H9 (cell line): Measurements from ENCODE around the gene BLVRB. TPM values are rescaled to one million over a fixed set of nuclear protein-coding genes. Genes with fewer than 3 reads are reported as not detected.

Experiments used
- DNase-seq: peaks from one replicate; pipeline ENCODE4 v3.0.0-alpha.2; 2017
- H2AFZ ChIP-seq: one replicate; pipeline ENCODE4 v1.6.1; 2013; ENCODE audit warnings: mild to moderate bottlenecking, low read length, control low read depth, moderate library complexity
- H2AK5ac ChIP-seq: 2 replicates; pipeline ENCODE4 v1.6.1; 2013; ENCODE audit warnings: low read length, control low read depth, mixed read lengths; ENCODE audit not compliant: insufficient read length
- H2BK120ac ChIP-seq: one replicate; pipeline ENCODE4 v1.6.1; 2013; ENCODE audit warnings: low read depth, mild to moderate bottlenecking, low read length, control low read depth, inconsistent platforms; ENCODE audit not compliant: poor library complexity, severe bottlenecking
- H2BK12ac ChIP-seq: 2 replicates; pipeline ENCODE4 v1.6.1; 2013; ENCODE audit warnings: low read length, control low read depth, mixed read lengths, low read depth; ENCODE audit not compliant: insufficient read length
- H2BK15ac ChIP-seq: 2 replicates; pipeline ENCODE4 v1.6.1; 2013; ENCODE audit warnings: low read depth, low read length, control low read depth
- H2BK20ac ChIP-seq: one replicate; pipeline ENCODE4 v1.6.1; 2013; ENCODE audit warnings: low read depth, mild to moderate bottlenecking, low read length, control low read depth, inconsistent platforms; ENCODE audit not compliant: poor library complexity, severe bottlenecking
- H2BK5ac ChIP-seq: 2 replicates; pipeline ENCODE4 v1.6.1; 2013; ENCODE audit warnings: low read length, control low read depth, mixed read lengths; ENCODE audit not compliant: insufficient read length
- H3K14ac ChIP-seq: 2 replicates; pipeline ENCODE4 v1.6.1; 2013; ENCODE audit warnings: low read length, control low read depth; ENCODE audit not compliant: insufficient read depth
- H3K18ac ChIP-seq: 2 replicates; pipeline ENCODE4 v1.6.1; 2013; ENCODE audit warnings: low read depth, mild to moderate bottlenecking, mixed read lengths, low read length, control low read depth; ENCODE audit not compliant: insufficient read length
- H3K23ac ChIP-seq: 2 replicates; pipeline ENCODE4 v1.6.1; 2013; ENCODE audit warnings: low read length, control low read depth, mixed read lengths, low read depth; ENCODE audit not compliant: insufficient read length
- H3K23me2 ChIP-seq: 2 replicates; pipeline ENCODE4 v1.6.1; 2013; ENCODE audit warnings: low read depth, mild to moderate bottlenecking, mixed read lengths, low read length, control low read depth; ENCODE audit not compliant: insufficient read length, poor library complexity, severe bottlenecking
- H3K27ac ChIP-seq: 2 replicates; pipeline ENCODE4 v1.5.1; 2013; ENCODE audit warnings: low read length, control low read depth, mixed read lengths, low read depth; ENCODE audit not compliant: insufficient read length
- H3K27me3 ChIP-seq: 2 replicates; pipeline ENCODE4 v1.6.1; 2013; ENCODE audit warnings: low read length, control low read depth, inconsistent platforms; ENCODE audit not compliant: insufficient read depth
- H3K4ac ChIP-seq: 2 replicates; pipeline ENCODE4 v1.6.1; 2013; ENCODE audit warnings: low read depth, mild to moderate bottlenecking, control low read depth, inconsistent platforms, low read length, moderate library complexity
- H3K4me1 ChIP-seq: 2 replicates; pipeline ENCODE4 v1.6.1; 2013; ENCODE audit warnings: low read length, control low read depth, inconsistent platforms; ENCODE audit not compliant: insufficient read depth
- H3K4me2 ChIP-seq: 2 replicates; pipeline ENCODE4 v1.6.1; 2013; ENCODE audit warnings: low read length, control low read depth, mixed read lengths; ENCODE audit not compliant: insufficient read length, insufficient read depth
- H3K56ac ChIP-seq: 2 replicates; pipeline ENCODE4 v1.6.1; 2013; ENCODE audit warnings: low read depth, mild to moderate bottlenecking, mixed read lengths, low read length, control low read depth; ENCODE audit not compliant: insufficient read length
- H3K79me1 ChIP-seq: 2 replicates; pipeline ENCODE4 v1.6.1; 2013; ENCODE audit warnings: low read depth, mild to moderate bottlenecking, moderate library complexity, low read length, control low read depth, inconsistent platforms; ENCODE audit not compliant: insufficient read depth, poor library complexity, severe bottlenecking
- H3K79me2 ChIP-seq: 2 replicates; pipeline ENCODE4 v1.6.1; 2013; ENCODE audit warnings: low read length, control low read depth, inconsistent platforms; ENCODE audit not compliant: insufficient read depth
- H3K9ac ChIP-seq: 2 replicates; pipeline ENCODE4 v1.6.1; 2013; ENCODE audit warnings: low read length, control low read depth, mixed read lengths; ENCODE audit not compliant: insufficient read length; ENCODE audit errors: extremely low read depth
- H3K9me3 ChIP-seq: one replicate; pipeline ENCODE4 v1.6.1; 2013; ENCODE audit warnings: low read depth, low read length, inconsistent platforms; ENCODE audit not compliant: control insufficient read depth
- H3T11ph ChIP-seq: one replicate; pipeline ENCODE4 v1.6.1; 2013; ENCODE audit warnings: mild to moderate bottlenecking, low read length, control low read depth, inconsistent platforms
- H4K20me1 ChIP-seq: one replicate; pipeline ENCODE4 v1.6.1; 2013; ENCODE audit not compliant: control insufficient read depth, insufficient read length, insufficient read depth
- H4K5ac ChIP-seq: 2 replicates; pipeline ENCODE4 v1.6.1; 2013; ENCODE audit warnings: low read depth, mild to moderate bottlenecking, mixed read lengths, low read length, control low read depth; ENCODE audit not compliant: insufficient read length
- H4K8ac ChIP-seq: replicated peaks from 2 replicates; pipeline ENCODE4 v1.6.1; 2013; ENCODE audit warnings: low read length, control low read depth, mixed read lengths, low read depth; ENCODE audit not compliant: insufficient read length
- H4K91ac ChIP-seq: 2 replicates; pipeline ENCODE4 v1.6.1; 2013; ENCODE audit warnings: low read depth, mild to moderate bottlenecking, moderate library complexity, mixed read lengths, low read length, control low read depth; ENCODE audit not compliant: insufficient read length
- H3K27ac Mint-ChIP-seq, 3 experiments: 2 replicates in 2 of 3; 3 replicates in 1 of 3; pipeline ENCODE4 v1.8.0; 2020 to 2021; ENCODE audit warnings: mixed read lengths in 3 of 3, mild to moderate bottlenecking in 1 of 3, moderate library complexity in 1 of 3
- H3K27me3 Mint-ChIP-seq: 2 replicates; pipeline ENCODE4 v1.8.0; 2021; ENCODE audit warnings: low read depth, mild to moderate bottlenecking, moderate library complexity, mixed read lengths
- H3K36me3 Mint-ChIP-seq, 3 experiments: 2 replicates in 2 of 3; 3 replicates in 1 of 3; pipeline ENCODE4 v1.8.0; 2020 to 2021; ENCODE audit warnings: low read depth in 3 of 3, mixed read lengths in 3 of 3; ENCODE audit not compliant: insufficient read depth in 1 of 3
- H3K4me1 Mint-ChIP-seq, 2 experiments: 2 replicates each; pipeline ENCODE4 v1.8.0; 2020; ENCODE audit warnings: mixed read lengths in 2 of 2
- H3K4me3 Mint-ChIP-seq, 2 experiments: 2 replicates in 1 of 2; 3 replicates in 1 of 2; pipeline ENCODE4 v1.8.0; 2020 to 2021; ENCODE audit warnings: mild to moderate bottlenecking in 2 of 2, mixed read lengths in 2 of 2, moderate library complexity in 1 of 2
- H3K9me3 Mint-ChIP-seq, 2 experiments: 2 replicates in 1 of 2; 3 replicates in 1 of 2; pipeline ENCODE4 v1.8.0; 2020; ENCODE audit warnings: mild to moderate bottlenecking in 2 of 2, mixed read lengths in 2 of 2, moderate library complexity in 1 of 2
- CTCF ChIP-seq: fragments of 200-600 bp; sonication (generic); conservative IDR thresholded peaks from 3 replicates; pipeline ENCODE4 v1.8.0; 2021; ENCODE audit warnings: antibody characterized with exemption, mild to moderate bottlenecking
- WGBS: extraction: QIAGEN DNeasy Blood & Tissue Kit; methylation state at CpG from one replicate; pipeline ENCODE4 v1.1.7; 2013; ENCODE audit warnings: missing lambda C conversion rate, low lambda C conversion rate, mixed read lengths; ENCODE audit not compliant: insufficient read length; ENCODE audit errors: extremely low coverage; 5-methylcytosine and 5-hydroxymethylcytosine counted together
- total RNA-seq: library from RNA; stranded (reverse); gene quantifications from 2 replicates; pipeline ENCODE4 v1.2.1, GENCODE V29; 2021

The BLVRB gene
- total RNA-seq, 1 experiment from 2014 or later = 27.9 TPM

- Histone ChIP-seq H2BK120ac (no peak overlapping the region), H3K4me2 (no peak overlapping the region), H4K8ac (no peak overlapping the region), H3K18ac (no peak overlapping the region), H3K27ac (no peak overlapping the region), H3T11ph (no peak overlapping the region), H2BK5ac (no peak overlapping the region), H2BK15ac (no peak overlapping the region), H4K5ac (no peak overlapping the region), H4K20me1 (no peaks in the 10 kb centered on the region), H2AK5ac (no peak overlapping the region), H3K9me3 (no peaks in the 10 kb centered on the region), H3K14ac (no peak overlapping the region), H3K56ac (no peak overlapping the region), H3K79me2 (no peaks in the 10 kb centered on the region), H2AFZ (no peak overlapping the region), H3K23ac (no peak overlapping the region), H3K79me1 (no peaks in the 10 kb centered on the region), H2BK12ac (no peak overlapping the region), H3K23me2 (no peaks in the 10 kb centered on the region), H2BK20ac (no peak overlapping the region), H3K4ac (no peak overlapping the region), H3K9ac (no peak overlapping the region), H3K27me3 (no peaks in the 10 kb centered on the region), H3K4me1 (0 out of 2 replicates have a peak, but pooled peaks cover 3% of the 10 kb centered on the region), H4K91ac (no peak overlapping the region)
- peak; percentile 72 for DNase-seq
- Mint-ChIP-seq H3K9me3 (no peaks in the 10 kb centered on the region; a peak in 1 of 5 replicates), H3K4me3 (peak overlapping the region in 1 of 2 experiments; percentile 15; a peak in 2 of 5 replicates), H3K36me3 (no peaks in the 10 kb centered on the region), H3K27ac (peak overlapping the region in 1 of 3 experiments; percentile 50; a peak in 1 of 7 replicates), H3K4me1 (peaks cover 4 to 7% of the 10 kb centered on the region in 2 experiments; a peak in 2 of 4 replicates), H3K27me3 (peaks cover 59% of the 10 kb centered on the region)
- WGBS = no CpG with 5 or more reads among the region's 6 CpGs
- peak; percentile 57 for TF ChIP-seq CTCF
These were observed 37.2 kb upstream of the BLVRB start for GRCh38 chr19:40502647-40503319.
